Measurements from ENCODE around the gene SLC9A3. TPM values are rescaled to one million over a fixed set of nuclear protein-coding genes. Genes with fewer than 3 reads are reported as not detected.
A peak's percentile ranks its signal among the peaks of the same experiment; 100 is the strongest.

The SLC9A3 gene
- total RNA-seq, 1 experiment from 2014 or later = 1.5 TPM

GRCh38 chr5:442335-443238 lies 81.7 kb downstream of the SLC9A3 start, which contains the start of gene EXOC3:
Gene EXOC3 (plus strand): TSS chr5:443176. CDS start chr5:446206, 3,030 bp downstream.
- intact Hi-C loops (cut with micrococcal nuclease) = loop anchor here (10.0 kb wide), 2 partner anchors 462 to 722 kb away; no protein-coding TSS in a partner anchor
- Histone ChIP-seq H3K9ac (ENCODE audit: low read length) (peak within 1 kb of the TSS; percentile 87), H3K79me2 (ENCODE audit: insufficient read depth, low read length) (peaks cover 40% of the 10 kb centered on the region), H3K4me1 (ENCODE audit: control insufficient read depth in 1 of 2, insufficient read depth in 2 of 2, low read length in 2 of 2) (peaks cover 12 to 30% of the 10 kb centered on the region in 2 experiments), H4K20me1 (ENCODE audit: insufficient read depth) (0 out of 2 replicates have a peak, but pooled peaks cover 3% of the 10 kb centered on the region), H3K36me3 (ENCODE audit: control insufficient read depth in 1 of 2, insufficient read depth in 2 of 2, low read length in 2 of 2) (peaks cover 7% of the 10 kb centered on the region in 2 experiments; a peak in 3 of 4 replicates), H3K4me2 (ENCODE audit: low read length) (peak within 1 kb of the TSS; percentile 99), H3K27ac (ENCODE audit: low read depth, low read length) (peak within 1 kb of the TSS; percentile 86), H3K9me3 (ENCODE audit: control insufficient read depth in 1 of 2, insufficient read depth in 1 of 2, low read depth in 1 of 2, low read length in 2 of 2) (no peaks in the 10 kb centered on the region), H3K9me2 (ENCODE audit: insufficient read depth) (no peaks in the 10 kb centered on the region), H3K4me3 (replicated peaks in 1 of 2; ENCODE audit: low read depth in 1 of 2, low read length in 2 of 2) (peak within 1 kb of the TSS; percentile 98 to 99), H2AFZ (ENCODE audit: low read depth, low read length, poor library complexity, severe bottlenecking) (no peak within 1 kb of the TSS), H3K27me3 (ENCODE audit: insufficient read depth, low read length) (no peaks in the 10 kb centered on the region)
- BruUV-seq (replicated peaks) = TSS peak; percentile 83
- RAD21 ChIA-PET (ENCODE audit: low non-redundant PET in 1 of 2, low total read pairs in 2 of 2, uncharacterized antibody in 2 of 2, unreplicated experiment in 2 of 2) = no interaction called here
- DNase-seq (ENCODE audit: low read depth, low spot score) = peak; percentile 34
- peak; percentile 87 for ATAC-seq
- CTCF ChIA-PET = interaction anchor here (1.5 kb wide), 1 partner anchor 28 kb away, joined by 4 read pairs; no protein-coding TSS in a partner anchor
- no peak for TF ChIP-seq FOSL1 (IDR thresholded peaks at IDR 0.05; ENCODE audit: low read depth)
- peak; percentile 72 for TF ChIP-seq MAX (IDR thresholded peaks at IDR 0.05)
- TF ChIP-seq POLR2AphosphoS5 (IDR thresholded peaks at IDR 0.05; ENCODE audit: low read depth, low read length) = peak; percentile 90
- TF ChIP-seq YY1 (IDR thresholded peaks at IDR 0.05; ENCODE audit: extremely low read depth, insufficient replicate concordance, low read depth, low read length) = peak; percentile 60
- TF ChIP-seq EGR1 (IDR thresholded peaks at IDR 0.05; ENCODE audit: low read depth) = peak; percentile 68
- peak; percentile 71 for TF ChIP-seq POLR2A (IDR thresholded peaks at IDR 0.05; ENCODE audit: borderline replicate concordance, extremely low read depth, insufficient read depth, insufficient read length)
- TF ChIP-seq ZFX (IDR thresholded peaks at IDR 0.05) = peak; percentile 47; the same call in 1 of the 2 replicates
- no peak for TF ChIP-seq SRF (IDR thresholded peaks at IDR 0.05; ENCODE audit: low read depth)
- TF ChIP-seq SIN3A (IDR thresholded peaks at IDR 0.05; ENCODE audit: low read depth) = peak; percentile 89
- POLR2A ChIA-PET = no interaction called here
